T-helper 2 cell (primary cell): Measurements from ENCODE around the gene ATP5IF1.
A peak's percentile ranks its signal among the peaks of the same experiment; 100 is the strongest.

ENCODE experiments used
- DNase-seq, 5 experiments: peaks; one replicate each; pipeline versions ENCODE4 v3.0.0 to v3.0.0-alpha.2; 2012 to 2022

ATP5IF1 gene

GRCh38 chr1:28236656-28237322 lies 865 bp downstream of the ATP5IF1 start:
- peak in 1 of 5 experiments; percentile 32 for DNase-seq

- no peak for DNase-seq
Measured at GRCh38 chr1:28239004-28239403, 3.1 kb downstream of the ATP5IF1 start.

GRCh38 chr1:28240024-28240423 lies 4.1 kb downstream of the ATP5IF1 start:
- DNase-seq: no peak

GRCh38 chr1:28241638-28242241 lies 5.8 kb downstream of the ATP5IF1 start:
- DNase-seq: no peak

GRCh38 chr1:28243685-28244311 lies 7.9 kb downstream of the ATP5IF1 start:
- no peak for DNase-seq

GRCh38 chr1:28244549-28245251 lies 8.8 kb downstream of the ATP5IF1 start:
- DNase-seq: no peak

GRCh38 chr1:28246427-28246832 lies 10.5 kb downstream of the ATP5IF1 start:
- DNase-seq: peak in 3 of 5 experiments; percentile 18 to 91 (median 82)

- DNase-seq: peak in 1 of 5 experiments; percentile 33
Measured at GRCh38 chr1:28247612-28248272, 11.8 kb downstream of the ATP5IF1 start.

- DNase-seq: peak; percentile 55 to 86 (median 69)
Measured at GRCh38 chr1:28248273-28249012, 12.5 kb downstream of the ATP5IF1 start.

GRCh38 chr1:28249013-28249865 lies 13.3 kb downstream of the ATP5IF1 start:
- DNase-seq: peak in 1 of 5 experiments; percentile 44

GRCh38 chr1:28249866-28250295 lies 14.0 kb downstream of the ATP5IF1 start:
- no peak for DNase-seq

- DNase-seq: peak in 2 of 5 experiments; percentile 70 to 96
Measured at GRCh38 chr1:28256197-28256827, 20.4 kb downstream of the ATP5IF1 start.

GRCh38 chr1:28257736-28258135 lies 21.8 kb downstream of the ATP5IF1 start:
- no peak for DNase-seq

- DNase-seq: no peak
Measured at GRCh38 chr1:28258628-28259251, 22.8 kb downstream of the ATP5IF1 start.

- DNase-seq: peak; percentile 97 to 99 (median 99)
Measured at GRCh38 chr1:28259252-28259933, 23.5 kb downstream of the ATP5IF1 start, which contains the start of gene SESN2. TSS of gene SESN2 (plus strand) at chr1:28259518. CDS start at chr1:28259848, 330 bp downstream.

GRCh38 chr1:28259934-28260802 lies 24.2 kb downstream of the ATP5IF1 start:
- peak in 2 of 5 experiments; percentile 14 to 46 for DNase-seq

GRCh38 chr1:28260803-28261174 lies 24.9 kb downstream of the ATP5IF1 start:
- DNase-seq: no peak

- DNase-seq: no peak
Measured at GRCh38 chr1:28264897-28265296, 29.0 kb downstream of the ATP5IF1 start.
